Cardiac fibroblast (primary cell): Measurements from ENCODE around the gene ARHGAP23.

ENCODE experiments used
- DNase-seq, 2 donors: peaks; one replicate each; pipeline versions ENCODE4 v3.0.0 to v3.0.0-alpha.2; 2010; ENCODE audit warnings: low read depth in 2 of 2
- H3K4me3 ChIP-seq, 2 donors: replicated peaks in 1 of 2; 1 replicate in 1 of 2; 2 replicates in 1 of 2; pipeline ENCODE4 v1.5.1; 2011; ENCODE audit warnings: low read depth in 2 of 2, low read length in 2 of 2, mild to moderate bottlenecking in 2 of 2, moderate library complexity in 1 of 2
- TF ChIP-seq, protein P1 (sequence below): IDR thresholded peaks from one replicate; pipeline ENCODE4 v1.5.1; 2011; ENCODE audit warnings: low read depth, mild to moderate bottlenecking, low read length, inconsistent platforms

Gene ARHGAP23

DNA sequence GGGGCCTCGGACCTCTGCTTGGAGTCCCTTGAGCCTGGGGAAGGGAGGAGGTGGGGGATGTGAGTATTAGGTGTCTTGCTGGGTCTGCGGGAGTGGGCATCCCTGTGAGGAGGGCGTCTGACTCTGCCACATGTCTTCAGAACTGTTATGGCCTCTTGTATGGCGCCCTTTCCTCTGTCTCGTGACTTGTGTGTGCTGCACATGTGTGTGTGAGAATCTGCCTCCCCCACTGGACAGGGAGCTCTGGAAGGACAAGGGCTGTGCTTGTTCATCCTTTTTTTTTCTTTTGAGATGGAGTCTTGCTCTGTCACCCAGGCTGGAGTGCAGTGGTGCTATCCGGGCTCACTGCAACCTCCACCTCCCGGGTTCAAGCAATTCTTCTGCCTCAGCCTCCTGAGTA is 33.4 kb downstream of the ARHGAP23 start:
- DNase-seq, result no peak
- TF ChIP-seq, protein P1, sequence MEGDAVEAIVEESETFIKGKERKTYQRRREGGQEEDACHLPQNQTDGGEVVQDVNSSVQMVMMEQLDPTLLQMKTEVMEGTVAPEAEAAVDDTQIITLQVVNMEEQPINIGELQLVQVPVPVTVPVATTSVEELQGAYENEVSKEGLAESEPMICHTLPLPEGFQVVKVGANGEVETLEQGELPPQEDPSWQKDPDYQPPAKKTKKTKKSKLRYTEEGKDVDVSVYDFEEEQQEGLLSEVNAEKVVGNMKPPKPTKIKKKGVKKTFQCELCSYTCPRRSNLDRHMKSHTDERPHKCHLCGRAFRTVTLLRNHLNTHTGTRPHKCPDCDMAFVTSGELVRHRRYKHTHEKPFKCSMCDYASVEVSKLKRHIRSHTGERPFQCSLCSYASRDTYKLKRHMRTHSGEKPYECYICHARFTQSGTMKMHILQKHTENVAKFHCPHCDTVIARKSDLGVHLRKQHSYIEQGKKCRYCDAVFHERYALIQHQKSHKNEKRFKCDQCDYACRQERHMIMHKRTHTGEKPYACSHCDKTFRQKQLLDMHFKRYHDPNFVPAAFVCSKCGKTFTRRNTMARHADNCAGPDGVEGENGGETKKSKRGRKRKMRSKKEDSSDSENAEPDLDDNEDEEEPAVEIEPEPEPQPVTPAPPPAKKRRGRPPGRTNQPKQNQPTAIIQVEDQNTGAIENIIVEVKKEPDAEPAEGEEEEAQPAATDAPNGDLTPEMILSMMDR, result no peak
- no peak overlapping the region for H3K4me3 ChIP-seq

DNA sequence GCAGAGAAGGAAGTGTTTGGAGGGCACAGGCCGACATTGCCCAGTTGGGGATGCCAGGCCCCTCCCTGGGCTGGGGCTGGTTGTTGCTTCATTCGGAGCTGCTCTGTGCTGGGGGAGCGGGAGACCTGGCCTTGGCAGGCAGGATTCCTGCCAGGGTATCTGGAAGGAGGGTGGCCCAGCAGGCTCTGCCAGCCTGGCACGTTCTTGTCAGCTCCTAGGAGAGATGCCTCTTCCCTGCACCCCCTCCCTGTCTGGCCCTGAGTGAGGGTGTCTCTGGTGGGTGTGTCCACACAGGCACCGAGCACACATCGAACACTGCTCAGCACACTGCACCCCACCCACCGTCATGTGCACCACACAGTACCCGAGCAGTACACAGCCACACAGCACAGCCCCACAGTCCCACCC is 35.2 kb downstream of the ARHGAP23 start:
- DNase-seq, result no peak
- TF ChIP-seq, protein P1, result no peak
- no peak overlapping the region for H3K4me3 ChIP-seq

DNA sequence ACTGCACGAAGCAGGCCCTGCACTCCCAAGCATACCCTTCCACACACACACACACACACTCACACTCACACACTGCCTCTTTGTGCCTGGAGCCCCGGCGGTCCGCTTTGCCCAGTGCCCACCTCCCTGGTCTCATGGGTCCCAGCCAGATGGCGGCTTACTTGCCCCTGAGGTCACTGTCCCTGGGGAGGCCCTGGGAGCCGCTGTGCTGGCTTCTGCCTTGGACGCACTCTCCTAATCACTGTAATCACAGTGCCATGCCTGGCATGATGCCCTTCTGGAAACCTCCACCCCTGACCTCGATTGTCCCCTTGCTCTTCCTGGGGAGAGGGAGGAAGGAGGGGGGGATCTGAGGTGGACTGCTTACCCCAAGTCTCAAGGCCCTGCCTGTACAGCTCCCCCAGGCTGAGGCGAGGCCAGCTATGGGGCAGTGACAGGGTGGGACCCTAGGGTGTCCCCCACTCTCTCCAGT is 36.0 kb downstream of the ARHGAP23 start:
- H3K4me3 ChIP-seq, result peak overlapping the region in 1 of 2 donors; percentile 63
- TF ChIP-seq, protein P1, result no peak
- DNase-seq, result peak; percentile 49 to 68

DNA sequence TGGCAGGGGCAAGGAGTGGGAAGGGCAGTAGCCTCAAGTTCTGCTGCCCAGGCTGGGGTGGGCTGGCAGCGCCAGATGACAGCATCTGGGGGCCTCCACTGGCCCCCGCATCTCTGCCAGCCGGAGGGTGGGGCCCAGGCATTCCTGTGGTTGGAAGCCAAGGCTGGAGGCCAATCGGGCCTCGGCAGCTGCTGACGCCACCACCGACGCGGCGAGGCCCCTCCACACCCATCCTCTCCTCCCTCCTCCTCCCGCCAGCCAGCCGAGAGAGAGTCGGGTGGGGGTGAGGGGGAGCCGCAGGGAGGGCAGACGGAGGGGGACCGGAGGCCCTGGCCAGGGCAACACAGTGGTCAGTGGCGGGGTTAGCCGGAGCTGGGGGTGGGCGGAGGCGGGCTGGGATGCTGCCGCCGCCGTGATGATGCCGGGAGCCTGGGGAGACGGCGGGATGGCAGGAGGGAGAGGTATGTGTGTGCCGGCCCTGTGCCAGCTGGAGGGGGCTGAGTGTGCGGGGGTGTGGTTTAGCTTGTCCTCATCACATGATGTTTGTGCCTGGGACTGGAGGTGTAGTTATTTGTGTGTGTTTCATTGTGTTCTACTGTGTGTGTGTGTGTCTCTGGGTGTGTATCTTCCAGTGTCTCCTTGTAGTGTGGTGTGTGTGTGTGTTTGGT is 36.6 kb downstream of the ARHGAP23 start:
- TF ChIP-seq, protein P1, result no peak
- H3K4me3 ChIP-seq, result peak overlapping the region; percentile 39 to 63
- peak; percentile 93 to 98 for DNase-seq

DNA sequence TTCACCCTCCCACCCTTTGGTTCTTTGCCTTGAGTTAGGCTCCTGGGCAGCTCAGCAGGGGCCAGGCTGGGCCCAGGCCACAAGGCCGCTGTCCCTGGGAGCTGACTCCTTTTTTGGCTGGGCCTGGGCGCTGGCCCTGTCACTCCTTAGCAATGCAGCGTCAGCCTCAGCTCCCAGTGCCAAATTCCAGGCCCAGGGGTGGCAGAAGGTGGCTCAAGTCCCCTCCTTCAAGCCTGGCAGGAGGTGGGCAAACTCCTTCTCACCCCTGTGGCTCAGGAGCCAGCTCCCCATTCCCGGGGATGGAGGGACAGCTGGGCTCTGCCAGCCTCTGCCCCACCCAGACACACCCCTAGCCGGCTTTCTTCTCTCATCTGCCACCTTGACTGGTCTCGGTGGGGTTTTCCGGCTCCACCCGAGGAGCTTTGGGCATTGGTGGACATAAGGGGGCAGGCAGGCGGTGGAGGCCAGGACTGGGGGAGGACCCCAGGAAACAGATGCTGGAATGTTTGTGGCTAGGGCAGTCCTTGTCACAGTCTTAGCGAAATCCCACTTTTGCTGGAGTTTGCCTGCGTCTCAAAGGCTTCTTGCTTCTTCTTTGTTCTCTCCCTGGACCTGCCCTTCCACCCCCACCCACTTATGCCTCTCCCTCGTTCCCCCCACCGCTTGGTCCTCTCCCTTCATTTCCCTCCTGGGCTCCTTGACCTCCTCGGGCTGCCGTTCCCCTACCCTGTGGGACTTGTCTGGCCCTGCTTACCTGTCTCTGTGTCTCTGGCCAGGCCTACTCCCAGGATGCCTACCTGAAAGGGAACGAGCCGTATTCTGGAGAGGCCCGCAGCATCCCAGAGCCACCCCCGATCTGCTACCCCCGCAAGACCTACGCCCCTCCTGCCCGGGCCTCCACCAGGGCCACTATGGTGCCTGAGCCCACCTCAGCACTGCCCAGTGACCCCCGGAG is 37.4 kb downstream of the ARHGAP23 start:
- peak overlapping the region; percentile 39 to 63 for H3K4me3 ChIP-seq
- TF ChIP-seq, protein P1, result no peak
- DNase-seq, result peak in 1 of 2 donors; percentile 84

DNA sequence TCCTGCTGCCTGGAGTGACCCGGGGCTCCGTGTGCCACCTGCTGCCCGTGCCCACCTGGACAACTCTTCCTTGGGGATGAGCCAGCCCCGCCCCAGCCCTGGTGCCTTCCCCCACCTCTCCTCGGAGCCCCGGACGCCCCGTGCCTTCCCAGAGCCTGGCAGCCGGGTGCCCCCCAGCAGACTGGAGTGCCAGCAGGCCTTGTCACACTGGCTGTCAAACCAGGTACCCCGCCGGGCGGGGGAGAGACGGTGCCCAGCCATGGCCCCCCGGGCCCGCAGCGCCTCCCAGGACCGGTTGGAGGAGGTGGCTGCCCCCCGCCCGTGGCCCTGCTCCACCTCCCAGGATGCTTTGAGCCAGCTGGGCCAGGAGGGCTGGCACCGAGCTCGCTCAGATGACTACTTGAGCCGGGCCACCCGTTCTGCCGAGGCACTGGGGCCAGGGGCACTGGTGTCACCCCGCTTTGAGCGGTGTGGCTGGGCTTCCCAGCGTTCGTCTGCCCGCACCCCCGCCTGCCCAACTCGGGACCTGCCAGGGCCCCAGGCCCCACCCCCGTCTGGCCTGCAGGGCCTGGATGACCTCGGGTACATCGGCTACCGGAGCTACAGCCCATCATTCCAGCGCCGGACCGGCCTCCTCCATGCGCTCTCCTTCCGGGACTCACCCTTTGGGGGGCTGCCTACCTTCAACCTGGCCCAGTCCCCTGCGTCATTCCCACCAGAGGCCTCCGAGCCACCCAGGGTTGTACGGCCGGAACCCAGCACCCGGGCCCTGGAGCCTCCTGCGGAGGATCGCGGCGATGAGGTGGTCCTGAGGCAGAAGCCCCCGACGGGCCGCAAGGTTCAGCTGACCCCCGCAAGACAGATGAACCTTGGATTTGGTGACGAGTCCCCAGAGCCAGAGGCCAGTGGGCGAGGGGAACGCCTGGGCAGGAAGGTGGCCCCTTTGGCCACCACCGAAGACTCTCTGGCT is 38.4 kb downstream of the ARHGAP23 start:
- no peak for DNase-seq
- TF ChIP-seq, protein P1, result no peak
- no peak overlapping the region for H3K4me3 ChIP-seq
